SK-N-SH (cell line): ENCODE results near the gene KCNK15. TPM values are rescaled to one million over a fixed set of nuclear protein-coding genes. Genes with fewer than 3 reads are reported as not detected.
"Not testable (repeated sequence)": the region's sequence is repeated elsewhere in the genome, so short reads cannot be mapped to it uniquely, and the experiment has no call there.

Source experiments
- CTCF ChIA-PET: fragments of 300-600, 350-600 bp; formaldehyde crosslinking; extraction: SDS; loops from one replicate; lab custom pipeline; 2021; lab: Yijun Ruan, JAX
- POLR2A ChIA-PET: fragments of 350-600 bp; sonication (Branson Sonifier 250); formaldehyde crosslinking; extraction: SDS; loops from one replicate; lab custom pipeline; 2020; ENCODE audit warnings: antibody characterized with exemption, inconsistent platforms; lab: Yijun Ruan, JAX
- DNase-seq: peaks from one replicate; pipeline ENCODE4 v3.0.0; 2012
- H2AFZ ChIP-seq: fragments of 200-600 bp; sonication (generic); 2 replicates; pipeline ENCODE4 v1.8.1; 2016; ENCODE audit warnings: antibody characterized with exemption, mild to moderate bottlenecking, low read depth
- H3F3A ChIP-seq: fragments of 200-600 bp; sonication (generic); replicated peaks from 2 replicates; pipeline ENCODE3; 2016; ENCODE audit warnings: antibody characterized with exemption, mild to moderate bottlenecking; ENCODE audit not compliant: insufficient read depth
- H3K27ac ChIP-seq, 2 experiments: fragments of 200-500 bp in 1 of 2; fragments of 200-600 bp in 1 of 2; sonication (Bioruptor generic) in 1 of 2; sonication (generic), shearing (Covaris generic) in 1 of 2; 2 replicates each; pipeline versions ENCODE4 v1.5.1 to v1.6.1; 2014 to 2016; ENCODE audit warnings: low read depth in 2 of 2, inconsistent platforms in 1 of 2, low read length in 1 of 2, mild to moderate bottlenecking in 1 of 2, mixed read lengths in 1 of 2
- H3K27me3 ChIP-seq: fragments of 200-600 bp; sonication (generic), shearing (Covaris generic); 2 replicates; pipeline ENCODE4 v1.6.1; 2016; ENCODE audit warnings: mixed run types; ENCODE audit not compliant: insufficient read depth
- H3K36me3 ChIP-seq, 2 experiments: fragments of 200-500 bp in 1 of 2; fragments of 200-600 bp in 1 of 2; sonication (Bioruptor generic) in 1 of 2; sonication (generic) in 1 of 2; replicated peaks in 1 of 2; 2 replicates each; pipeline versions ENCODE3 to v1.5.1; 2014 to 2016; ENCODE audit warnings: low read length in 1 of 2, mild to moderate bottlenecking in 1 of 2; ENCODE audit not compliant: insufficient read depth in 2 of 2, control insufficient read depth in 1 of 2
- H3K4me1 ChIP-seq, 2 experiments: fragments of 200-500 bp in 1 of 2; fragments of 200-600 bp in 1 of 2; sonication (Bioruptor generic) in 1 of 2; sonication (generic), shearing (Covaris generic) in 1 of 2; 2 replicates each; pipeline versions ENCODE4 v1.5.1 to v1.6.1; 2014 to 2016; ENCODE audit warnings: low read depth in 1 of 2, low read length in 1 of 2, mixed run types in 1 of 2; ENCODE audit not compliant: insufficient read depth in 2 of 2, control insufficient read depth in 1 of 2
- H3K4me2 ChIP-seq: fragments of 200-600 bp; sonication (generic), shearing (Covaris generic); 2 replicates; pipeline ENCODE4 v1.6.1; 2017; ENCODE audit warnings: mixed run types
- H3K4me3 ChIP-seq, 2 experiments: fragments of 200-500 bp in 1 of 2; fragments of 200-600 bp in 1 of 2; sonication (Bioruptor generic) in 1 of 2; sonication (generic), shearing (Covaris generic) in 1 of 2; 2 replicates each; pipeline versions ENCODE4 v1.5.1 to v1.8.1; 2014 to 2016; ENCODE audit warnings: low read depth in 2 of 2, inconsistent platforms in 1 of 2, low read length in 1 of 2, mild to moderate bottlenecking in 1 of 2, mixed read lengths in 1 of 2, moderate library complexity in 1 of 2
- H3K79me2 ChIP-seq: fragments of 200-600 bp; sonication (generic); 2 replicates; pipeline ENCODE4 v1.8.1; 2017; ENCODE audit warnings: mild to moderate bottlenecking; ENCODE audit not compliant: insufficient read depth
- H3K9ac ChIP-seq: fragments of 200-600 bp; sonication (generic); 2 replicates; pipeline ENCODE4 v1.6.1; 2017; ENCODE audit warnings: mixed run types
- H3K9me2 ChIP-seq: fragments of 200-600 bp; sonication (generic); 2 replicates; pipeline ENCODE4 v1.6.1; 2017; ENCODE audit warnings: mixed run types
- H3K9me3 ChIP-seq: fragments of 200-600 bp; sonication (generic); 2 replicates; pipeline ENCODE4 v1.6.1; 2017; ENCODE audit warnings: mixed run types, mild to moderate bottlenecking, moderate library complexity
- H4K20me1 ChIP-seq: fragments of 200-600 bp; sonication (generic); 2 replicates; pipeline ENCODE4 v1.6.1; 2017; ENCODE audit warnings: mild to moderate bottlenecking, mixed run types; ENCODE audit not compliant: insufficient read depth
- EZH2phosphoT487 ChIP-seq: fragments of 200-600 bp; sonication (generic); IDR thresholded peaks from 2 replicates; pipeline ENCODE4 v1.6.1; 2017; ENCODE audit warnings: low read depth, mixed run types, mild to moderate bottlenecking, antibody characterized with exemption, moderate library complexity, borderline replicate concordance
- FOSL2 ChIP-seq: IDR thresholded peaks from 2 replicates; pipeline ENCODE4 v1.4.0; 2012; ENCODE audit warnings: low read depth, mild to moderate bottlenecking, moderate library complexity, borderline replicate concordance
- FOXJ3 ChIP-seq: sonication (generic); formaldehyde crosslinking; IDR thresholded peaks from 2 replicates; pipeline ENCODE4 v1.5.1; 2020; ENCODE audit warnings: mild to moderate bottlenecking, missing genetic modification reagents
- FOXM1 ChIP-seq: IDR thresholded peaks from 2 replicates; pipeline ENCODE4 v1.4.0; 2012; ENCODE audit warnings: low read depth, mild to moderate bottlenecking
- GABPA ChIP-seq: IDR thresholded peaks from 2 replicates; pipeline ENCODE4 v1.4.0; 2012; ENCODE audit warnings: low read depth, mild to moderate bottlenecking
- IRF3 ChIP-seq: fragments of 150-350 bp; IDR thresholded peaks from 2 replicates; pipeline ENCODE4 v1.6.1; 2016; ENCODE audit warnings: mild to moderate bottlenecking, low read depth, low read length
- JUND ChIP-seq: IDR thresholded peaks from 2 replicates; pipeline ENCODE4 v1.4.0; 2012
- MAX ChIP-seq: IDR thresholded peaks from 2 replicates; pipeline ENCODE4 v1.4.0; 2012; ENCODE audit warnings: low read depth
- MEF2A ChIP-seq: IDR thresholded peaks from 2 replicates; pipeline ENCODE4 v1.4.0; 2012; ENCODE audit warnings: low read depth, borderline replicate concordance
- RAD21 ChIP-seq: IDR thresholded peaks from 2 replicates; pipeline ENCODE4 v1.6.1; 2012; ENCODE audit warnings: mild to moderate bottlenecking, low read length
- RFX5 ChIP-seq: IDR thresholded peaks from 2 replicates; pipeline ENCODE4 v1.6.1; 2012; ENCODE audit warnings: mild to moderate bottlenecking, improper control_type of control experiment, low read length
- RXRA ChIP-seq: IDR thresholded peaks from 2 replicates; pipeline ENCODE4 v1.4.0; 2012; ENCODE audit warnings: low read depth, mild to moderate bottlenecking, borderline replicate concordance
- TCF12 ChIP-seq: IDR thresholded peaks from 2 replicates; pipeline ENCODE4 v1.4.0; 2012
- USF2 ChIP-seq: fragments of 150-350 bp; IDR thresholded peaks from 2 replicates; pipeline ENCODE4 v1.6.1; 2017; ENCODE audit warnings: antibody characterized with exemption, low read length, low read depth, borderline replicate concordance
- YY1 ChIP-seq: IDR thresholded peaks from 2 replicates; pipeline ENCODE4 v1.4.0; 2012; ENCODE audit warnings: low read depth, mild to moderate bottlenecking
- WGBS: methylation state at CpG from one replicate; pipeline ENCODE4 v1.1.6; 2017; ENCODE audit warnings: low lambda C conversion rate; 5-methylcytosine and 5-hydroxymethylcytosine counted together
- polyA plus RNA-seq, 3 experiments: library from polyadenylated mRNA; depleted of rRNA; stranded (reverse); fragments of >200 nt; gene quantifications; 2 replicates each; pipeline ENCODE4 v1.2.3, GENCODE V29; 2012

KCNK15 gene
- 0.02 and 0.10 TPM in 2 replicates for polyA plus RNA-seq (2012; rRNA removed)
- polyA plus RNA-seq (2012; cell fraction: cytosol; rRNA removed): 0.01 TPM in 2 replicates
- polyA plus RNA-seq (2012; cell fraction: nucleus; rRNA removed): 0.05 and 0.08 TPM in 2 replicates

- H3K4me1 ChIP-seq: peaks cover 6 to 37% of the 10 kb centered on the region in 2 experiments; a peak in 3 of 4 replicates
These were observed at the start of gene KCNK15 for GRCh38 chr20:44745598-44746366. TSS of gene KCNK15 (plus strand) at chr20:44745865. CDS start at chr20:44745911, 46 bp downstream.

GRCh38 chr20:44696315-44696714 lies 49.4 kb upstream of the KCNK15 start:
- WGBS: 88% methylated on average over 2 of the region's 3 CpGs
- Histone ChIP-seq H3K27me3 (no peaks in the 10 kb centered on the region), H3K9me2 (no peaks in the 10 kb centered on the region), H3K9me3 (no peaks in the 10 kb centered on the region), H3K4me3 (no peak overlapping the region), H2AFZ (no peak overlapping the region), H3K9ac (no peak overlapping the region), H3K4me2 (no peak overlapping the region), H3K27ac (no peak overlapping the region; a peak in 1 of 4 replicates), H4K20me1 (no peaks in the 10 kb centered on the region), H3K79me2 (no peaks in the 10 kb centered on the region), H3K36me3 (no peaks in the 10 kb centered on the region), H3F3A (peaks cover 27% of the 10 kb centered on the region), H3K4me1 (peaks cover 13 to 19% of the 10 kb centered on the region in 2 experiments; a peak in 3 of 4 replicates)
- no peak for DNase-seq
- TF ChIP-seq EZH2phosphoT487: no peak
- TF ChIP-seq MEF2A: no peak
- no peak for TF ChIP-seq RXRA
- TF ChIP-seq FOXM1: no peak
- TF ChIP-seq FOSL2: no peak
- no peak for TF ChIP-seq RAD21
- no peak for TF ChIP-seq FOXJ3 (CRISPR knock-in tag)
- no peak for TF ChIP-seq USF2
- no peak for TF ChIP-seq GABPA
- TF ChIP-seq YY1: no peak
- POLR2A ChIA-PET: no interaction called here
- CTCF ChIA-PET: interaction anchor here (0.9 to 3.6 kb wide), 5 partner anchors 11 to 171 kb away, joined by 3 to 19 read pairs (median 4); no protein-coding TSS in a partner anchor

More at GRCh38 chr20:44745598-44746366, at the start of gene KCNK15:
- Histone ChIP-seq H3F3A (peaks cover 11% of the 10 kb centered on the region), H3K79me2 (no peaks in the 10 kb centered on the region), H4K20me1 (no peaks in the 10 kb centered on the region), H3K27ac (peak within 1 kb of the TSS in 1 of 2 experiments; percentile 82; a peak in 1 of 4 replicates), H3K9me2 (no peaks in the 10 kb centered on the region), H2AFZ (0 out of 2 replicates have a peak within 1 kb of the TSS, but pooled peaks have one; percentile 59), H3K4me3 (peak within 1 kb of the TSS; percentile 45 to 49), H3K27me3 (peaks cover 19% of the 10 kb centered on the region), H3K36me3 (no peaks in the 10 kb centered on the region), H3K9ac (no peak within 1 kb of the TSS), H3K4me2 (peak within 1 kb of the TSS; percentile 80), H3K9me3 (no peaks in the 10 kb centered on the region)
- peak; percentile 71 for DNase-seq
- POLR2A ChIA-PET: no interaction called here
- WGBS: 43% methylated on average over 11 of the region's 81 CpGs
- CTCF ChIA-PET: interaction anchor here (0.7 to 5.2 kb wide), 10 partner anchors 14 to 266 kb away, joined by 3 to 110 read pairs (median 8); no protein-coding TSS in a partner anchor
- TF ChIP-seq RFX5 (no peak), TCF12 (no peak), JUND (no peak), MAX (no peak), IRF3 (no peak)

GRCh38 chr20:44697041-44697440 lies 48.6 kb upstream of the KCNK15 start:
- H2AFZ ChIP-seq, H3K79me2 ChIP-seq, H3K27me3 ChIP-seq, H3K27ac ChIP-seq, H3K4me3 ChIP-seq, H3K4me2 ChIP-seq, H4K20me1 ChIP-seq, H3K9me2 ChIP-seq, DNase-seq, H3K36me3 ChIP-seq, POLR2A ChIA-PET, H3K9me3 ChIP-seq, H3K9ac ChIP-seq: not testable (repeated sequence)
- WGBS: 96% methylated on average over 5 of the region's 5 CpGs
- H3K4me1 ChIP-seq: peaks cover 9 to 19% of the 10 kb centered on the region in 2 experiments; a peak in 3 of 4 replicates
- CTCF ChIA-PET: interaction anchor here (1.3 to 3.6 kb wide), 4 partner anchors 12 to 64 kb away, joined by 3 to 19 read pairs (median 5); no protein-coding TSS in a partner anchor
- H3F3A ChIP-seq: peaks cover 21% of the 10 kb centered on the region
